T-cell (primary cell): ENCODE results near the gene LIMS2. TPM values are rescaled to one million over a fixed set of nuclear protein-coding genes. Genes with fewer than 3 reads are reported as not detected.
A peak's percentile ranks its signal among the peaks of the same experiment; 100 is the strongest.

Source experiments
- ATAC-seq, 4 experiments: fragments of 200-7000 bp in 3 of 4; fragments of 150-1000 bp in 1 of 4; cut with Tn5 transposase; replicated peaks in 1 of 4; 1 replicate in 3 of 4; 2 replicates in 1 of 4; pipeline ENCODE4 v1.10.0; 2021; ENCODE audit warnings: moderate library complexity in 3 of 4, mild to moderate bottlenecking in 2 of 4, moderate number of reproducible peaks in 1 of 4
- CTCF ChIA-PET, 2 donors: fragments of 300-600 bp; sonication (Branson Sonifier 250); formaldehyde crosslinking; loops; one replicate each; lab custom pipeline; 2022; ENCODE audit warnings: antibody characterized with exemption in 2 of 2; lab: Charles Lee
- POLR2A ChIA-PET, 2 donors: fragments of 300-600 bp; sonication (Branson Sonifier 250); formaldehyde crosslinking; loops; one replicate each; lab custom pipeline; 2022; ENCODE audit warnings: antibody characterized with exemption in 2 of 2; lab: Charles Lee
- DNase-seq, 35 experiments: peaks; one replicate each; pipeline versions ENCODE4 v3.0.0 to v3.0.0-alpha.2; 2013 to 2023
- H3K27ac ChIP-seq: one replicate; pipeline ENCODE4 v1.5.1; 2013; ENCODE audit warnings: low read length
- H3K27me3 ChIP-seq, 2 experiments: replicated peaks in 1 of 2; 1 replicate in 1 of 2; 2 replicates in 1 of 2; pipeline versions ENCODE4 v1.6.1 to v1.7.0; 2013; ENCODE audit warnings: low read length in 1 of 2, mixed read lengths in 1 of 2; ENCODE audit not compliant: control insufficient read depth in 2 of 2, insufficient read depth in 2 of 2; ENCODE audit errors: extremely low read depth in 1 of 2
- H3K36me3 ChIP-seq, 2 donors: 1 replicate in 1 of 2; 2 replicates in 1 of 2; pipeline versions ENCODE4 v1.6.1 to v1.7.0; 2013; ENCODE audit warnings: low read length in 1 of 2; ENCODE audit not compliant: control insufficient read depth in 2 of 2, insufficient read depth in 1 of 2; ENCODE audit errors: extremely low read depth in 1 of 2
- H3K4me1 ChIP-seq, 2 experiments: 1 replicate in 1 of 2; 2 replicates in 1 of 2; pipeline versions ENCODE4 v1.6.1 to v1.7.0; 2013; ENCODE audit warnings: low read length in 2 of 2, mixed read lengths in 1 of 2; ENCODE audit not compliant: insufficient read depth in 2 of 2, control insufficient read depth in 1 of 2; ENCODE audit errors: extremely low read depth in 1 of 2
- H3K4me3 ChIP-seq, 2 donors: 1 replicate in 1 of 2; 2 replicates in 1 of 2; pipeline versions ENCODE4 v1.5.1 to v1.7.0; 2013; ENCODE audit warnings: mild to moderate bottlenecking in 2 of 2, low read length in 1 of 2, moderate library complexity in 1 of 2; ENCODE audit not compliant: control insufficient read depth in 1 of 2; ENCODE audit errors: extremely low read depth in 1 of 2
- H3K9me3 ChIP-seq: 2 replicates; pipeline ENCODE4 v1.7.0; 2013
- H3K27ac Mint-ChIP-seq, 2 donors: one replicate each; pipeline ENCODE4 v1.8.0; 2020 to 2021; ENCODE audit warnings: mild to moderate bottlenecking in 2 of 2, mixed read lengths in 2 of 2
- H3K27me3 Mint-ChIP-seq, 2 donors: one replicate each; pipeline ENCODE4 v1.8.0; 2021 to 2022; ENCODE audit warnings: mixed read lengths in 2 of 2
- H3K36me3 Mint-ChIP-seq: one replicate; pipeline ENCODE4 v1.8.0; 2021; ENCODE audit warnings: mixed read lengths
- H3K4me1 Mint-ChIP-seq, 3 donors: one replicate each; pipeline ENCODE4 v1.8.0; 2020 to 2022; ENCODE audit warnings: mixed read lengths in 3 of 3, mild to moderate bottlenecking in 1 of 3
- H3K4me3 Mint-ChIP-seq, 3 donors: one replicate each; pipeline ENCODE4 v1.8.0; 2020 to 2022; ENCODE audit warnings: mild to moderate bottlenecking in 3 of 3, mixed read lengths in 3 of 3, moderate library complexity in 3 of 3
- H3K9me3 Mint-ChIP-seq, 3 donors: one replicate each; pipeline ENCODE4 v1.8.0; 2020 to 2022; ENCODE audit warnings: mixed read lengths in 3 of 3
- WGBS: methylation state at CpG from one replicate; pipeline ENCODE4 v1.1.5; 2013; ENCODE audit warnings: missing lambda C conversion rate; ENCODE audit not compliant: insufficient coverage; 5-methylcytosine and 5-hydroxymethylcytosine counted together
- total RNA-seq, 35 experiments: library from RNA in 6 of 35; stranded (reverse) in 6 of 35; fragments of 120-200 nt in 1 of 35; gene quantifications; one replicate each; pipeline versions ENCODE4 v1.2.1 to v1.2.4 and lab custom pipeline; 2013 to 2026

Gene LIMS2
- total RNA-seq, 5 donors from 2014 or later (not counting 1 experiment from before 2014, with no cell fraction given): 8.4 to 14.8 (median 10.3) TPM

DNA sequence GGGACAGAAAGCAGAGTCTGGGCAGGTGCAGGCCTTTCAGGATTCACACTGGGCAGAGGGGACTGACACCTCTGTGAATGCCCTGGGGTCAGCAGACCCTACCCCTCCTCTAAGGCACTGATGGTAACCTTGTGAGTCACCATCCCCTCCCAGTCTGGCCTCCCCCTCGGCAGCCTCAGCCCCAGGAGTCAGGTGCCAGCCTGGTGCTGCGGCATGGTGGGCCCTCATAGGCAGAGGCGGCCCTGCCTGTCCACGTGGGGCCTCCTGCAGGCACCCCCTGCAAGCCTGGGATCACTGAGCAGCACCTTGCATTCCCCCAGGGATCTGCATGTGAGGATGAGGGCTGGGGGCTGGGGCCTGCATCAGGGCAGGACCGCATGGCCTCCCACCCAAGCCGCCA lies 34.2 kb downstream of the LIMS2 start:
- 58% methylated on average over 6 of the region's 6 CpGs for WGBS
- peak overlapping the region; percentile 51 to 56 for H3K4me3 ChIP-seq
- H3K27ac ChIP-seq: peak overlapping the region; percentile 70

GRCh38 chr2:127640082-127641072 lies 35.0 kb downstream of the LIMS2 start:
- Histone ChIP-seq H3K27ac (peak overlapping the region; percentile 70), H3K4me1 (peaks cover 52 to 81% of the 10 kb centered on the region in 2 experiments), H3K4me3 (peak overlapping the region; percentile 51 to 56), H3K9me3 (no peaks in the 10 kb centered on the region), H3K36me3 (peaks cover 0 to 3% of the 10 kb centered on the region in 2 donors), H3K27me3 (peaks cover 0 to 2% of the 10 kb centered on the region in 2 experiments)
- DNase-seq (peak in 13 of 35 experiments; percentile 8 to 47 (median 25)), ATAC-seq (peak; percentile 6 to 23 (median 15))
- peak overlapping the region; percentile 44 to 75 (median 65) for H3K4me3 Mint-ChIP-seq
- ChIA-PET POLR2A (no interaction called here), CTCF (interaction anchor here (0.8 to 1.6 kb wide), 5 partner anchors 9 to 54 kb away, joined by 3 to 10 read pairs (median 3); no protein-coding TSS in a partner anchor)
- no peaks in the 10 kb centered on the region for H3K36me3 Mint-ChIP-seq
- peaks cover 53 to 62% (median 53%) of the 10 kb centered on the region in 3 donors for H3K4me1 Mint-ChIP-seq
- H3K27ac Mint-ChIP-seq: peak overlapping the region; percentile 87 to 90
- no peaks in the 10 kb centered on the region for H3K9me3 Mint-ChIP-seq
- H3K27me3 Mint-ChIP-seq: no peaks in the 10 kb centered on the region
- 46% methylated on average over 25 of the region's 25 CpGs for WGBS

More for the DNA sequence above, 34.2 kb downstream of the LIMS2 start:
- no peaks in the 10 kb centered on the region for H3K36me3 Mint-ChIP-seq
- peak overlapping the region; percentile 44 to 75 (median 65) for H3K4me3 Mint-ChIP-seq
- DNase-seq: peak in 1 of 35 experiments; percentile 15
- H3K9me3 ChIP-seq: no peaks in the 10 kb centered on the region
- no peaks in the 10 kb centered on the region for H3K27me3 Mint-ChIP-seq
- peaks cover 46 to 54% (median 52%) of the 10 kb centered on the region in 3 donors for H3K4me1 Mint-ChIP-seq
- H3K36me3 ChIP-seq: peaks cover 0 to 3% of the 10 kb centered on the region in 2 donors
- ChIA-PET POLR2A (no interaction called here), CTCF (interaction anchor here (0.5 to 1.6 kb wide), 4 partner anchors 48 to 682 kb away, joined by 3 to 10 read pairs (median 4); no protein-coding TSS in a partner anchor)
- ATAC-seq: no peak
- peaks cover 46 to 74% of the 10 kb centered on the region in 2 experiments for H3K4me1 ChIP-seq
- peaks cover 0 to 2% of the 10 kb centered on the region in 2 experiments for H3K27me3 ChIP-seq
- H3K9me3 Mint-ChIP-seq: no peaks in the 10 kb centered on the region
- peak overlapping the region; percentile 87 to 90 for H3K27ac Mint-ChIP-seq

DNA sequence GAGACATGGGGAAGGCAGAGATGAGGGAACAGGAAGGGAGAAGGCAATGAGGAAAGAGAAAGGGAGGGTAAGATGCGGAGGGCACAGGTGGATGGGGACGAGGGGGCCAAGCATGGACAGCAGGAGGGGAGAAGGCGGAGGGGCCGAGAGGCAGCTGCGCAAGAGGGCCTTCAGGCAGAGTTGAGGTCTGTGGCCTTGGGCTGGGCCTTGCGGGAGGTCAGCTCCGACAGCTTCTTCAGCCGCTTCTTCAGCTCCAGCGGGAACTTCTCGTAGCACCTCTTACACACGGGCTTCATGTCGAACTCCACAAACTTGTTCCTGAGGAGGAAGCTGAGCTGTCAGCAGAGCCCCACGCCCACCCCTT lies 36.2 kb downstream of the LIMS2 start:
- H3K27ac Mint-ChIP-seq: peak overlapping the region; percentile 88 to 90

GRCh38 chr2:127638361-127639110 lies 36.8 kb downstream of the LIMS2 start:
- H3K27ac Mint-ChIP-seq: peak overlapping the region; percentile 88 to 90
- no peak for DNase-seq
- Histone ChIP-seq H3K36me3 (peaks cover 0 to 3% of the 10 kb centered on the region in 2 donors), H3K4me3 (peak overlapping the region in 1 of 2 donors; percentile 20), H3K27me3 (peaks cover 0 to 2% of the 10 kb centered on the region in 2 experiments), H3K4me1 (peaks cover 60 to 97% of the 10 kb centered on the region in 2 experiments), H3K27ac (peak overlapping the region; percentile 55), H3K9me3 (no peaks in the 10 kb centered on the region)
- H3K36me3 Mint-ChIP-seq: no peaks in the 10 kb centered on the region
- ATAC-seq: no peak
- ChIA-PET POLR2A (no interaction called here), CTCF (interaction anchor here in 1 of 2 donors (1.5 kb wide), 1 partner anchor 45 kb away, joined by 3 read pairs; no protein-coding TSS in a partner anchor)
- peak overlapping the region in 1 of 3 donors; percentile 75 for H3K4me3 Mint-ChIP-seq
- H3K27me3 Mint-ChIP-seq: no peaks in the 10 kb centered on the region
- H3K9me3 Mint-ChIP-seq: no peaks in the 10 kb centered on the region
- peaks cover 49 to 75% (median 51%) of the 10 kb centered on the region in 3 donors for H3K4me1 Mint-ChIP-seq
- WGBS: 83% methylated on average over 15 of the region's 23 CpGs

More for the DNA sequence above, 36.2 kb downstream of the LIMS2 start:
- CTCF ChIA-PET: interaction anchor here in 1 of 2 donors (0.8 to 1.5 kb wide), 2 partner anchors 45 to 48 kb away, joined by 3 read pairs; no protein-coding TSS in a partner anchor
- Histone ChIP-seq H3K36me3 (peaks cover 0 to 3% of the 10 kb centered on the region in 2 donors), H3K4me3 (peak overlapping the region in 1 of 2 donors; percentile 20), H3K27me3 (peaks cover 0 to 2% of the 10 kb centered on the region in 2 experiments), H3K27ac (peak overlapping the region; percentile 70), H3K9me3 (no peaks in the 10 kb centered on the region), H3K4me1 (peaks cover 57 to 93% of the 10 kb centered on the region in 2 experiments)
- Mint-ChIP-seq H3K9me3 (no peaks in the 10 kb centered on the region), H3K27me3 (no peaks in the 10 kb centered on the region), H3K36me3 (no peaks in the 10 kb centered on the region), H3K4me1 (peaks cover 48 to 72% (median 53%) of the 10 kb centered on the region in 3 donors), H3K4me3 (peak overlapping the region in 1 of 3 donors; percentile 75)
- ATAC-seq (no peak), DNase-seq (no peak)
- 100% methylated on average over 1 of the region's 13 CpGs for WGBS
- POLR2A ChIA-PET: no interaction called here

- H3K4me1 ChIP-seq: peaks cover 65 to 100% of the 10 kb centered on the region in 2 experiments
- peaks cover 0 to 2% of the 10 kb centered on the region in 2 experiments for H3K27me3 ChIP-seq
- ChIA-PET CTCF (interaction anchor here in 1 of 2 donors (1.5 kb wide), 1 partner anchor 44 kb away, joined by 3 read pairs; no protein-coding TSS in a partner anchor), POLR2A (no interaction called here)
- 39% methylated on average over 8 of the region's 8 CpGs for WGBS
- H3K27ac ChIP-seq: peak overlapping the region; percentile 55
- H3K36me3 ChIP-seq: peaks cover 0 to 3% of the 10 kb centered on the region in 2 donors
- DNase-seq (peak in 1 of 35 experiments; percentile 20), ATAC-seq (no peak)
- peak overlapping the region; percentile 88 to 90 for H3K27ac Mint-ChIP-seq
- H3K4me1 Mint-ChIP-seq: peaks cover 45 to 79% (median 52%) of the 10 kb centered on the region in 3 donors
- H3K9me3 ChIP-seq: no peaks in the 10 kb centered on the region
- no peaks in the 10 kb centered on the region for H3K27me3 Mint-ChIP-seq
- peak overlapping the region in 2 of 3 donors; percentile 31 to 75 for H3K4me3 Mint-ChIP-seq
- H3K4me3 ChIP-seq: peak overlapping the region; percentile 11 to 12
- no peaks in the 10 kb centered on the region for H3K36me3 Mint-ChIP-seq
- H3K9me3 Mint-ChIP-seq: no peaks in the 10 kb centered on the region
Measured at GRCh38 chr2:127637725-127638252, 37.5 kb downstream of the LIMS2 start.
